SK-N-SH (cell line): Measurements from ENCODE around the gene TMEM127. TPM values are rescaled to one million over a fixed set of nuclear protein-coding genes. Genes with fewer than 3 reads are reported as not detected.

Experiments used
- CTCF ChIA-PET: fragments of 300-600, 350-600 bp; formaldehyde crosslinking; extraction: SDS; loops from one replicate; lab custom pipeline; 2021; lab: Yijun Ruan, JAX
- POLR2A ChIA-PET: fragments of 350-600 bp; sonication (Branson Sonifier 250); formaldehyde crosslinking; extraction: SDS; loops from one replicate; lab custom pipeline; 2020; ENCODE audit warnings: antibody characterized with exemption, inconsistent platforms; lab: Yijun Ruan, JAX
- DNase-seq: peaks from one replicate; pipeline ENCODE4 v3.0.0; 2012
- H2AFZ ChIP-seq: fragments of 200-600 bp; sonication (generic); 2 replicates; pipeline ENCODE4 v1.8.1; 2016; ENCODE audit warnings: antibody characterized with exemption, mild to moderate bottlenecking, low read depth
- H3F3A ChIP-seq: fragments of 200-600 bp; sonication (generic); replicated peaks from 2 replicates; pipeline ENCODE3; 2016; ENCODE audit warnings: antibody characterized with exemption, mild to moderate bottlenecking; ENCODE audit not compliant: insufficient read depth
- H3K27ac ChIP-seq, 2 experiments: fragments of 200-500 bp in 1 of 2; fragments of 200-600 bp in 1 of 2; sonication (Bioruptor generic) in 1 of 2; sonication (generic), shearing (Covaris generic) in 1 of 2; 2 replicates each; pipeline versions ENCODE4 v1.5.1 to v1.6.1; 2014 to 2016; ENCODE audit warnings: low read depth in 2 of 2, inconsistent platforms in 1 of 2, low read length in 1 of 2, mild to moderate bottlenecking in 1 of 2, mixed read lengths in 1 of 2
- H3K27me3 ChIP-seq: fragments of 200-600 bp; sonication (generic), shearing (Covaris generic); 2 replicates; pipeline ENCODE4 v1.6.1; 2016; ENCODE audit warnings: mixed run types; ENCODE audit not compliant: insufficient read depth
- H3K36me3 ChIP-seq, 2 experiments: fragments of 200-500 bp in 1 of 2; fragments of 200-600 bp in 1 of 2; sonication (Bioruptor generic) in 1 of 2; sonication (generic) in 1 of 2; replicated peaks in 1 of 2; 2 replicates each; pipeline versions ENCODE3 to v1.5.1; 2014 to 2016; ENCODE audit warnings: low read length in 1 of 2, mild to moderate bottlenecking in 1 of 2; ENCODE audit not compliant: insufficient read depth in 2 of 2, control insufficient read depth in 1 of 2
- H3K4me1 ChIP-seq, 2 experiments: fragments of 200-500 bp in 1 of 2; fragments of 200-600 bp in 1 of 2; sonication (Bioruptor generic) in 1 of 2; sonication (generic), shearing (Covaris generic) in 1 of 2; 2 replicates each; pipeline versions ENCODE4 v1.5.1 to v1.6.1; 2014 to 2016; ENCODE audit warnings: low read depth in 1 of 2, low read length in 1 of 2, mixed run types in 1 of 2; ENCODE audit not compliant: insufficient read depth in 2 of 2, control insufficient read depth in 1 of 2
- H3K4me2 ChIP-seq: fragments of 200-600 bp; sonication (generic), shearing (Covaris generic); 2 replicates; pipeline ENCODE4 v1.6.1; 2017; ENCODE audit warnings: mixed run types
- H3K4me3 ChIP-seq, 2 experiments: fragments of 200-500 bp in 1 of 2; fragments of 200-600 bp in 1 of 2; sonication (Bioruptor generic) in 1 of 2; sonication (generic), shearing (Covaris generic) in 1 of 2; 2 replicates each; pipeline versions ENCODE4 v1.5.1 to v1.8.1; 2014 to 2016; ENCODE audit warnings: low read depth in 2 of 2, inconsistent platforms in 1 of 2, low read length in 1 of 2, mild to moderate bottlenecking in 1 of 2, mixed read lengths in 1 of 2, moderate library complexity in 1 of 2
- H3K79me2 ChIP-seq: fragments of 200-600 bp; sonication (generic); 2 replicates; pipeline ENCODE4 v1.8.1; 2017; ENCODE audit warnings: mild to moderate bottlenecking; ENCODE audit not compliant: insufficient read depth
- H3K9ac ChIP-seq: fragments of 200-600 bp; sonication (generic); 2 replicates; pipeline ENCODE4 v1.6.1; 2017; ENCODE audit warnings: mixed run types
- H3K9me2 ChIP-seq: fragments of 200-600 bp; sonication (generic); 2 replicates; pipeline ENCODE4 v1.6.1; 2017; ENCODE audit warnings: mixed run types
- H3K9me3 ChIP-seq: fragments of 200-600 bp; sonication (generic); 2 replicates; pipeline ENCODE4 v1.6.1; 2017; ENCODE audit warnings: mixed run types, mild to moderate bottlenecking, moderate library complexity
- H4K20me1 ChIP-seq: fragments of 200-600 bp; sonication (generic); 2 replicates; pipeline ENCODE4 v1.6.1; 2017; ENCODE audit warnings: mild to moderate bottlenecking, mixed run types; ENCODE audit not compliant: insufficient read depth
- CHD2 ChIP-seq: fragments of 150-350 bp; IDR thresholded peaks from 2 replicates; pipeline ENCODE4 v1.6.1; 2018; ENCODE audit warnings: low read length; ENCODE audit not compliant: partially characterized antibody
- FOXJ3 ChIP-seq: sonication (generic); formaldehyde crosslinking; IDR thresholded peaks from 2 replicates; pipeline ENCODE4 v1.5.1; 2020; ENCODE audit warnings: mild to moderate bottlenecking, missing genetic modification reagents
- FOXM1 ChIP-seq: IDR thresholded peaks from 2 replicates; pipeline ENCODE4 v1.4.0; 2012; ENCODE audit warnings: low read depth, mild to moderate bottlenecking
- JUND ChIP-seq: IDR thresholded peaks from 2 replicates; pipeline ENCODE4 v1.4.0; 2012
- MEF2A ChIP-seq: IDR thresholded peaks from 2 replicates; pipeline ENCODE4 v1.4.0; 2012; ENCODE audit warnings: low read depth, borderline replicate concordance
- NFIC ChIP-seq: IDR thresholded peaks from 2 replicates; pipeline ENCODE4 v1.4.0; 2012; ENCODE audit warnings: borderline replicate concordance
- RAD21 ChIP-seq: IDR thresholded peaks from 2 replicates; pipeline ENCODE4 v1.6.1; 2012; ENCODE audit warnings: mild to moderate bottlenecking, low read length
- RCOR1 ChIP-seq: fragments of 150-350 bp; IDR thresholded peaks from 2 replicates; pipeline ENCODE4 v1.6.1; 2017; ENCODE audit warnings: antibody characterized with exemption, low read length
- RFX5 ChIP-seq: IDR thresholded peaks from 2 replicates; pipeline ENCODE4 v1.6.1; 2012; ENCODE audit warnings: mild to moderate bottlenecking, improper control_type of control experiment, low read length
- RXRA ChIP-seq: IDR thresholded peaks from 2 replicates; pipeline ENCODE4 v1.4.0; 2012; ENCODE audit warnings: low read depth, mild to moderate bottlenecking, borderline replicate concordance
- SIN3A ChIP-seq: IDR thresholded peaks from 2 replicates; pipeline ENCODE4 v1.6.1; 2012; ENCODE audit warnings: low read depth, mild to moderate bottlenecking, low read length, moderate library complexity, borderline replicate concordance
- SMC3 ChIP-seq: IDR thresholded peaks from 2 replicates; pipeline ENCODE4 v1.6.1; 2012; ENCODE audit warnings: low read depth, low read length, improper control_type of control experiment
- TAF1 ChIP-seq: IDR thresholded peaks from 2 replicates; pipeline ENCODE4 v1.6.1; 2012; ENCODE audit warnings: low read depth, mild to moderate bottlenecking, low read length, moderate library complexity, borderline replicate concordance
- TEAD4 ChIP-seq: IDR thresholded peaks from 2 replicates; pipeline ENCODE4 v1.4.0; 2012; ENCODE audit warnings: mild to moderate bottlenecking, borderline replicate concordance; ENCODE audit not compliant: insufficient read depth
- YY1 ChIP-seq: IDR thresholded peaks from 2 replicates; pipeline ENCODE4 v1.4.0; 2012; ENCODE audit warnings: low read depth, mild to moderate bottlenecking
- WGBS: methylation state at CpG from one replicate; pipeline ENCODE4 v1.1.6; 2017; ENCODE audit warnings: low lambda C conversion rate; 5-methylcytosine and 5-hydroxymethylcytosine counted together
- polyA plus RNA-seq, 3 experiments: library from polyadenylated mRNA; depleted of rRNA; stranded (reverse); fragments of >200 nt; gene quantifications; 2 replicates each; pipeline ENCODE4 v1.2.3, GENCODE V29; 2012
- TF ChIP-seq, protein P1 (sequence below): IDR thresholded peaks from 2 replicates; pipeline ENCODE4 v1.4.0; 2012; ENCODE audit warnings: low read depth
- TF ChIP-seq, protein P2 (sequence below): IDR thresholded peaks from 2 replicates; pipeline ENCODE4 v1.6.1; 2012; ENCODE audit warnings: mild to moderate bottlenecking, low read depth, low read length, moderate library complexity
- TF ChIP-seq, protein P3 (sequence below): IDR thresholded peaks from 2 replicates; pipeline ENCODE4; 2012
- TF ChIP-seq, protein P4 (sequence below): IDR thresholded peaks from 2 replicates; pipeline ENCODE4 v1.4.0; 2012; ENCODE audit warnings: low read depth, borderline replicate concordance
- TF ChIP-seq, protein P5 (sequence below): fragments of 200-600 bp; sonication (generic); IDR thresholded peaks from 2 replicates; pipeline ENCODE4 v1.6.1; 2017; ENCODE audit warnings: antibody characterized with exemption, mild to moderate bottlenecking, moderate library complexity
- TF ChIP-seq, protein P6 (sequence below): IDR thresholded peaks from 2 replicates; pipeline ENCODE4 v1.4.0; 2012; ENCODE audit warnings: low read depth, borderline replicate concordance

Gene TMEM127
- polyA plus RNA-seq, 1 of the 3 experiments (the other 2 are of a cell fraction), result 40.9 TPM

DNA sequence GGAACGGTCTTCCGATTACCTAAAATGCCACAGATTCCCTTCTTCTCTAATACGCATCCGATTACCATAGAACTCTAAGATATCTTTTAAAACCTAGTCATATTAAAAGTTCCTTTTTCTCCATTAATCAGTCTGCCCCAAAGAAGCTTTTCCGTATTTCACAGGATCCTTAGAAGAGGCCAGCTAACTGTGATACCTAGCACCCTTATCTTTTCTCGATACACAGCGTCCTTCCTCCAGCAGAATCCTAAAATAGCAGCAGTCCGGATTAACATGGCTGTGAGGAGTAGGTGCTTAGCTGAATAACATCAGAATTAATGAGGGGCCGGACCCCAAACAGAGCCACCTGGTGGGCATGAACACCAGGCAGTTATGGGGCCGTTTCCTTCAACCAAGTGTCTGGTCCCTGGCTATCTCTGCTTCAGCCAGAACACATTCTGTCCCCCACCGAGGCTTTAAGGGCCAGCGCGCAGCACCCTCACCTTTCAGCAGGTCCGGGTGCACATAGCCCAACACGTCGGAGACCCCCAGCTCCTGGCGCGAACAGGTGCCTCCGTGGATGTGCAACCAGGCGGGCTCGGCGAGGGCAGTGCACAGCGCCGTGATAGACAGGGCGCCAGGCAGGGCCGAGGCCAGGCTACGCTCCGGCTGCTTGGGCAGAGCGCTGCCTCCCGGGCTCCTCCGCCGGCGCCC, 995 bp downstream of the TMEM127 start:
- Histone ChIP-seq H3K27ac (peak overlapping the region; percentile 44 to 79; a peak in 3 of 4 replicates), H3K9me2 (no peaks in the 10 kb centered on the region), H3K79me2 (peaks cover 88% of the 10 kb centered on the region), H3F3A (peaks cover 21% of the 10 kb centered on the region), H3K9ac (peak overlapping the region; percentile 83), H2AFZ (no peak overlapping the region), H4K20me1 (peaks cover 47% of the 10 kb centered on the region), H3K4me1 (peaks cover 28 to 38% of the 10 kb centered on the region in 2 experiments), H3K9me3 (no peaks in the 10 kb centered on the region), H3K4me3 (peak overlapping the region; percentile 73 to 96), H3K36me3 (peaks cover 28 to 29% of the 10 kb centered on the region in 2 experiments), H3K4me2 (peak overlapping the region; percentile 96), H3K27me3 (no peaks in the 10 kb centered on the region)
- TF ChIP-seq RXRA (no peak), FOXM1 (no peak), RAD21 (peak; percentile 38), SMC3 (peak; percentile 53; the same call in 1 of the 2 replicates), FOXJ3 (no peak), NFIC (no peak), RCOR1 (no peak), TEAD4 (no peak), SIN3A (no peak), CHD2 (no peak), MEF2A (no peak), TAF1 (no peak), RFX5 (no peak), YY1 (no peak), JUND (no peak)
- TF ChIP-seq, protein P1, sequence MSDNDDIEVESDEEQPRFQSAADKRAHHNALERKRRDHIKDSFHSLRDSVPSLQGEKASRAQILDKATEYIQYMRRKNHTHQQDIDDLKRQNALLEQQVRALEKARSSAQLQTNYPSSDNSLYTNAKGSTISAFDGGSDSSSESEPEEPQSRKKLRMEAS, result no peak
- TF ChIP-seq, protein P2, sequence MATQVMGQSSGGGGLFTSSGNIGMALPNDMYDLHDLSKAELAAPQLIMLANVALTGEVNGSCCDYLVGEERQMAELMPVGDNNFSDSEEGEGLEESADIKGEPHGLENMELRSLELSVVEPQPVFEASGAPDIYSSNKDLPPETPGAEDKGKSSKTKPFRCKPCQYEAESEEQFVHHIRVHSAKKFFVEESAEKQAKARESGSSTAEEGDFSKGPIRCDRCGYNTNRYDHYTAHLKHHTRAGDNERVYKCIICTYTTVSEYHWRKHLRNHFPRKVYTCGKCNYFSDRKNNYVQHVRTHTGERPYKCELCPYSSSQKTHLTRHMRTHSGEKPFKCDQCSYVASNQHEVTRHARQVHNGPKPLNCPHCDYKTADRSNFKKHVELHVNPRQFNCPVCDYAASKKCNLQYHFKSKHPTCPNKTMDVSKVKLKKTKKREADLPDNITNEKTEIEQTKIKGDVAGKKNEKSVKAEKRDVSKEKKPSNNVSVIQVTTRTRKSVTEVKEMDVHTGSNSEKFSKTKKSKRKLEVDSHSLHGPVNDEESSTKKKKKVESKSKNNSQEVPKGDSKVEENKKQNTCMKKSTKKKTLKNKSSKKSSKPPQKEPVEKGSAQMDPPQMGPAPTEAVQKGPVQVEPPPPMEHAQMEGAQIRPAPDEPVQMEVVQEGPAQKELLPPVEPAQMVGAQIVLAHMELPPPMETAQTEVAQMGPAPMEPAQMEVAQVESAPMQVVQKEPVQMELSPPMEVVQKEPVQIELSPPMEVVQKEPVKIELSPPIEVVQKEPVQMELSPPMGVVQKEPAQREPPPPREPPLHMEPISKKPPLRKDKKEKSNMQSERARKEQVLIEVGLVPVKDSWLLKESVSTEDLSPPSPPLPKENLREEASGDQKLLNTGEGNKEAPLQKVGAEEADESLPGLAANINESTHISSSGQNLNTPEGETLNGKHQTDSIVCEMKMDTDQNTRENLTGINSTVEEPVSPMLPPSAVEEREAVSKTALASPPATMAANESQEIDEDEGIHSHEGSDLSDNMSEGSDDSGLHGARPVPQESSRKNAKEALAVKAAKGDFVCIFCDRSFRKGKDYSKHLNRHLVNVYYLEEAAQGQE, result no peak
- TF ChIP-seq, protein P3, sequence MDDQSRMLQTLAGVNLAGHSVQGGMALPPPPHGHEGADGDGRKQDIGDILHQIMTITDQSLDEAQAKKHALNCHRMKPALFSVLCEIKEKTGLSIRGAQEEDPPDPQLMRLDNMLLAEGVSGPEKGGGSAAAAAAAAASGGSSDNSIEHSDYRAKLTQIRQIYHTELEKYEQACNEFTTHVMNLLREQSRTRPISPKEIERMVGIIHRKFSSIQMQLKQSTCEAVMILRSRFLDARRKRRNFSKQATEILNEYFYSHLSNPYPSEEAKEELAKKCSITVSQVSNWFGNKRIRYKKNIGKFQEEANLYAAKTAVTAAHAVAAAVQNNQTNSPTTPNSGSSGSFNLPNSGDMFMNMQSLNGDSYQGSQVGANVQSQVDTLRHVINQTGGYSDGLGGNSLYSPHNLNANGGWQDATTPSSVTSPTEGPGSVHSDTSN, result no peak
- TF ChIP-seq, protein P4, sequence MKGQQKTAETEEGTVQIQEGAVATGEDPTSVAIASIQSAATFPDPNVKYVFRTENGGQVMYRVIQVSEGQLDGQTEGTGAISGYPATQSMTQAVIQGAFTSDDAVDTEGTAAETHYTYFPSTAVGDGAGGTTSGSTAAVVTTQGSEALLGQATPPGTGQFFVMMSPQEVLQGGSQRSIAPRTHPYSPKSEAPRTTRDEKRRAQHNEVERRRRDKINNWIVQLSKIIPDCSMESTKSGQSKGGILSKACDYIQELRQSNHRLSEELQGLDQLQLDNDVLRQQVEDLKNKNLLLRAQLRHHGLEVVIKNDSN, result no peak
- TF ChIP-seq, protein P5, sequence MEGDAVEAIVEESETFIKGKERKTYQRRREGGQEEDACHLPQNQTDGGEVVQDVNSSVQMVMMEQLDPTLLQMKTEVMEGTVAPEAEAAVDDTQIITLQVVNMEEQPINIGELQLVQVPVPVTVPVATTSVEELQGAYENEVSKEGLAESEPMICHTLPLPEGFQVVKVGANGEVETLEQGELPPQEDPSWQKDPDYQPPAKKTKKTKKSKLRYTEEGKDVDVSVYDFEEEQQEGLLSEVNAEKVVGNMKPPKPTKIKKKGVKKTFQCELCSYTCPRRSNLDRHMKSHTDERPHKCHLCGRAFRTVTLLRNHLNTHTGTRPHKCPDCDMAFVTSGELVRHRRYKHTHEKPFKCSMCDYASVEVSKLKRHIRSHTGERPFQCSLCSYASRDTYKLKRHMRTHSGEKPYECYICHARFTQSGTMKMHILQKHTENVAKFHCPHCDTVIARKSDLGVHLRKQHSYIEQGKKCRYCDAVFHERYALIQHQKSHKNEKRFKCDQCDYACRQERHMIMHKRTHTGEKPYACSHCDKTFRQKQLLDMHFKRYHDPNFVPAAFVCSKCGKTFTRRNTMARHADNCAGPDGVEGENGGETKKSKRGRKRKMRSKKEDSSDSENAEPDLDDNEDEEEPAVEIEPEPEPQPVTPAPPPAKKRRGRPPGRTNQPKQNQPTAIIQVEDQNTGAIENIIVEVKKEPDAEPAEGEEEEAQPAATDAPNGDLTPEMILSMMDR, result peak; percentile 59
- TF ChIP-seq, protein P6, sequence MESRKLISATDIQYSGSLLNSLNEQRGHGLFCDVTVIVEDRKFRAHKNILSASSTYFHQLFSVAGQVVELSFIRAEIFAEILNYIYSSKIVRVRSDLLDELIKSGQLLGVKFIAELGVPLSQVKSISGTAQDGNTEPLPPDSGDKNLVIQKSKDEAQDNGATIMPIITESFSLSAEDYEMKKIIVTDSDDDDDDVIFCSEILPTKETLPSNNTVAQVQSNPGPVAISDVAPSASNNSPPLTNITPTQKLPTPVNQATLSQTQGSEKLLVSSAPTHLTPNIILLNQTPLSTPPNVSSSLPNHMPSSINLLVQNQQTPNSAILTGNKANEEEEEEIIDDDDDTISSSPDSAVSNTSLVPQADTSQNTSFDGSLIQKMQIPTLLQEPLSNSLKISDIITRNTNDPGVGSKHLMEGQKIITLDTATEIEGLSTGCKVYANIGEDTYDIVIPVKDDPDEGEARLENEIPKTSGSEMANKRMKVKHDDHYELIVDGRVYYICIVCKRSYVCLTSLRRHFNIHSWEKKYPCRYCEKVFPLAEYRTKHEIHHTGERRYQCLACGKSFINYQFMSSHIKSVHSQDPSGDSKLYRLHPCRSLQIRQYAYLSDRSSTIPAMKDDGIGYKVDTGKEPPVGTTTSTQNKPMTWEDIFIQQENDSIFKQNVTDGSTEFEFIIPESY, result no peak
- ChIA-PET CTCF (interaction anchor here (0.6 to 2.1 kb wide), 14 partner anchors 9 to 272 kb away, joined by 3 to 8 read pairs (median 4); partner anchors contain the start of gene SNRNP200), POLR2A (interaction anchor here (1.1 kb wide), 1 partner anchor 41 kb away, joined by 4 read pairs; the partner anchor contains the start of gene SNRNP200)
- 30% methylated on average over 16 of the region's 33 CpGs for WGBS
- DNase-seq, result peak; percentile 69
